ENCODE measurements around the gene CCNJL. TPM values are rescaled to one million over a fixed set of nuclear protein-coding genes. Genes with fewer than 3 reads are reported as not detected.

The CCNJL gene
- total RNA-seq, 1 donor from 2014 or later: 0.78 TPM

DNA sequence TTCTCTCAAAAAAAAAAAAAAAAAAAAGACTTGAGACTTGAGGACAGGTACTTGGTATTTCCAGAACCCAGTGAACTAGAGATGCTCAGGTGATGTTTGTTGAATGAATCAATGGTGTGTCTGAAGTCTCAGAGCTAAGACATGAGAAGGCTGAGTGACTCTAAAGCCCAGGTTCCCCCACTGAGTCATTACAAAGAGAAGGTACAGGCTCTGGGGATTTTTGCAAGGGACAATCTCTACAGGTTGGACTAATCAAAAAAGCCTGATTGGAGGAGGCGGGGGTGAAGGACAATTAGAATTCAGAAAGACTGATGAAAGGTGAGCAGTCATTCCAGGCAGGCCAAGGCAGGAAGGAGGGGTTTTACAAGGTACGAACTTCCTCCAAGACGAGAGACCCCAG is 91.3 kb downstream of the CCNJL start:
- DNase-seq: no peak

DNA sequence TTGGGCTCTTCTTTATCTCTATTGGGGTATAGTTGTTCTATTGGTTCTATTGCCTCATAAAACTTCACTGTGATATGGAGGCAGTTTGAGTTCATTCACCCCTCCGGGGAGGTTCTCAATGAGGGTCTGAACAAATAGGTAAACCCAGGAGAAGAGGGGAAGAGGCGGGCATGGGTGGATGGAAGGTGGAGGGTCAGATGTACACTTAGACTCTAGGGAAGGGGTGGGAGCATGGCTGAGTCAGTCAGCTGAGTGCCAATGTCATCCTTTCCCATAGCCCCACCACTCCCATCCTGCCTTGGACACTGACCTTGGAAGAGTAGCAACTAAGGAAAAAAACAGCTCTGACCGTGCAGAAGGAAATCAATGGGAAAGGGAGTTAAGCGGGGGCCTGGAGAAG is 93.0 kb downstream of the CCNJL start:
- DNase-seq: no peak

DNA sequence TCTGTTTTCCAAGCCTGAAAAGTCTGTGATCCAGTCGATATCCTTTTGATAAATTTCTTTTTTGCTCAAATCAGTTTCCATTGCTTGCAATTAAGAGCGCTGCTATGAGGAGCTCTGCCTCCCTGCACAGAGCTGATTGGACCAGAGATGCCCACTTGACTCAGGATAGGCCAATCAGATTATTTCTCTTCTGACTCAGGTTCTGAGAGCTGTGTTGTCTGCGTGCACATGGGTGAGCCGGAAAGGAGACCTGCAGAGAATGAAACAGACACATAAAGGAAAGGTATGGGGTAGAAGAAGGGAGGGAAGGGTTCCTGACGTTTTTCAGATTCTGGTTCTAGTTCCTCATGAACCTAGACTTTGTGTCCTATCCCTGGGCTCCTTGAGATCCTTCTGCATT is 98.8 kb downstream of the CCNJL start:
- DNase-seq: no peak

DNA sequence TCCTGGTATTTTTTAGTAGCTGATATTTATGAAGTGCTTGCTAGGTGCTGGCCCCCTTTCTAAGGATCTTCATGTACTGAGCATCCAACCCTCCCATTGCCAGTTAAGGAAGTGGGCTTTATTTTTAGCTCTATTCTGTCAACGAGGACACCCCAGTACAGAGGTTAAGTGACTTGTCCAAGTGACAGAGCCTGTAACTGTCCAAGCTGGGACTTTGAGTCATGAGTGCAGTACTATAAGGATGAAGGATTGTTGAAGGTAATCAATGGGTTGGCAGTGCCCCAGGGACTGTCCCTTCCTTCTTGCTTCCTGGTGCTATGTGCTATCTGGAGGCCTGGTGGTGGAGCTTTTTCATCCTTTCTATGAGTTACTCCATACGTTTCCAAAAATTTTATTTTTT is 101.0 kb downstream of the CCNJL start:
- no peak for DNase-seq

DNA sequence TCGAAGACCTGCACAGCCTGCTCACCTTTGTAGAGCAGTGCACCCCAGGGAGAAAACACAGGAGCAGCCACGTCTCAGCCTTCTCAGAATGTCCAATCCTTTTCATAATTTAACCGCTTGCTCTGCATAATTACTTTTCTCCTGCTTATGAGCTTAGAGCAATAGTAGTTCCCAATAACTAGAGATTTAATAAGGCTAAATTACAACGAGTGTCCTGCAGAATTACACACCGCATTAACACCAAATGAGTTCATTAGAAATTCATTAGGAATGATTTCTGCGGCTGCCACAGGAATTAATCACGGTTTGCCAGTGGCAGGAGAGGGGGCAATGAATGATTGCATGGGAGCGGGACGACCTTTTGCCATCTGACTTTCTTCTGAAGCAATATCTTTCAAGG is 101.8 kb downstream of the CCNJL start:
- DNase-seq: no peak

DNA sequence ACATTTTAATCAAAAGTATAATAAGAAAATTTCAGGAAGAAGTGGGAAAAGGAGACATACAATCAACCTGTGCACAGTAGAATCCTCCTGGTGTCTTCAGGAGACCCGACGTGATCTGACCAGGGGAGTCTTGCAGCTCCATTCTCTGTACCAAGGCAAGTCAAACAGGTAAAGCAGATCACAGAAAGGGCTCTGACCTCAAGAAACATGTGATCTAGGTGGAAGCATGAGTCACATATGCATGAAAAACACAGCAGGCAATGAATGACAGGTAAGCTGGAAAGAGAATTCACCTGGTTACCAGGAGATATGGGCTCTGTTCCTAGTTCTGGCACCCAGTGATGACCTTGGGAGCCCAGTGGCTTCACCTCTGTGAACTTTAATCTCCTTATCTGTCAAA is 102.4 kb downstream of the CCNJL start:
- DNase-seq: no peak

DNA sequence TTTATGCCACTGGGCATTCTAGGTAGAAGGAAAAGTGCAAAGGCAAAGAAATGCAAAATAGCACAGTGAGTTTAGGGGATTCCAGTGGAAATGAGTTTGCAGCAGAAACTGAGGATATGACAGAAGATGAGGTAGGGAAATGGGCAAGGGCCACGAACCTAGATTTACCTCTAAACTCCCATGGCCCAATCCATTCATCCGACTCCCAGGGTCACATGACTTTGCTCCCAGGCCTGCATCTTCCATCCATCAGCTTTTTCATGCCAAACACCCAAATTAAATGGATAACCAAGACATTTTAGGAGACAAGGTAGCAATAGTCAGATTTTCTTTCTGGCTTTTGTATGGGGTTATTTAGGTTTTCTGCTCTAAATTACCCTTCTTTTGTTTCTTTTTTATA is 105.3 kb downstream of the CCNJL start:
- no peak for DNase-seq

Small RNA genes lying within 50 kb of the gene (small RNA-seq; reads per million reads assigned to genes)
- not detected for gene AC112191.3

Other genes starting within 250 kb of the CCNJL start
- gene PWWP2A, start 193.1 kb downstream of the CCNJL start, total RNA-seq: 43.0 TPM
- gene FABP6, start 83.1 kb downstream of the CCNJL start, total RNA-seq: 1.4 TPM
- 3.1 TPM for gene C1QTNF2, start 58.1 kb upstream of the CCNJL start, total RNA-seq
- 37.6 TPM for gene FAM200C, start 87.5 kb upstream of the CCNJL start, total RNA-seq
- 46.3 TPM for gene SLU7, start 106.5 kb upstream of the CCNJL start, total RNA-seq
- gene PTTG1, start 109.3 kb upstream of the CCNJL start, total RNA-seq: 10.8 TPM

Measured in occipital lobe (tissue), 3 donors.